Stimulated activated CD4-positive, alpha-beta T cell treated with anti-CD3 and anti-CD28 coated beads, Interleukin-1b, Interleukin-23, amount 100 ng/mL, for 1 hour (primary cell): Measurements from ENCODE around the gene RAB3C.
"Not testable (repeated sequence)": the region's sequence is repeated elsewhere in the genome, so short reads cannot be mapped to it uniquely, and the experiment has no call there.

Source experiments
- DNase-seq, 2 donors: peaks; one replicate each; pipeline ENCODE4 v3.0.0-alpha.2; 2020; ENCODE audit warnings: low read depth in 2 of 2

RAB3C gene

DNA sequence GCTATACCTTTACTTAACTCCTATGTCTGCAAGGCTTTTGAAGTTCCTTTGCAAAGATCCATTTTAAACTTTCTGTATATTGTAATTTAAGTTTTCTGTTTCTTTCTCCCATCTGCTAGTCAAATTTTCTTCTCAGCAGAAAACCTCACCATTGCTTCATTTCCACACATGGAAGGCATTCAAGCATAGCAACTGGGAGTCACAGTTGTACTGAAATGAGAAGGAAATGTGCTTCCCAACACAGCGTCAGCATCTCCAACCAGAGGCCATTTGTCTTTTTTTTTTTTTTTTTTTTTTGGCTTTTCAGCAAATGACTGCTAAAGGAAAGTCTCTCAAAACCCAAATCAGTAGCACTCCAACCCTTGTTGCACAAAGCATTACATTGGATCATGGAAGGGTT, 92.5 kb downstream of the RAB3C start:
- DNase-seq: no peak

DNA sequence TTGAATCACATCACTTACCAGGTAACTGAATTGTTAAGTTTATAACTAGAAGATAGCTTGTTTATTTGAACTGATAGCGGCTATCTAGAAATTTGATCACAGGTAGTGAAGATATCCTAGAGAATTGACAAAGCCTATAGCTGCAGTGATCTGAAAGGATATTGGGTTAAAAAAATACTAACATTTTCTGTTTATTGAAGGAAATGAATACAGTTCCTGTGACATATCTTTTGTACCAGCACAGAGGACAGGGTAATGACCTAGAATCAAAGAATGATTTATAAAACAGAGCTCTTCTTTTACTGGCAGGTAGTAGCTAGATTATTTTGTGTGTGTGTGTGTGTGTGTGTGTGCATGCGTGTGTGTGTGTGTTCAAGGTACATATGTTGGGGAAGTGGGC, 94.8 kb downstream of the RAB3C start:
- DNase-seq: no peak

- no peak for DNase-seq
Measured at GRCh38 chr5:58680503-58680902, 97.6 kb downstream of the RAB3C start.

- no peak for DNase-seq
Measured at GRCh38 chr5:58681943-58682342, 99.1 kb downstream of the RAB3C start.

GRCh38 chr5:58683567-58683966, 100.7 kb downstream of the RAB3C start:
- DNase-seq: no peak

GRCh38 chr5:58687079-58687478, 104.2 kb downstream of the RAB3C start:
- no peak for DNase-seq

DNA sequence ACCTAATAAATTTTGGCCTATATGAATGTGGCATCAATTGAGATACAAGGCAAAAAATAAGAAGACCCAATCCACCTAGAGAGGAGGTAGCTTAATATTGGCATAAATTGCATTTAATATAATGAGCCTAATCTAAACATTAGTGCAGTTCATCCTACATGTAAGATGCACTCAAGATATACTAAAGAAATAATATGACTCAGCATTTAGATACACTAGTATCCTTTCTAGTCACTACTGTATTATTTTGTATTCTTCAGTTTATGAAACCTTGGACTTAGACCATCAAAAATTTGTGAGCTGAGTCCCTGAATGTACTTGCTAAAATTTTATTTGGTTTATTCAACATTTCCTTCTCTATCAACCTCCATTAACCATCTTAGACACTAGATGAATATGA, 104.7 kb downstream of the RAB3C start:
- no peak for DNase-seq

- DNase-seq: not testable (repeated sequence)
Measured at GRCh38 chr5:58699088-58699761, 116.3 kb downstream of the RAB3C start.

GRCh38 chr5:58699762-58700118, 116.9 kb downstream of the RAB3C start:
- no peak for DNase-seq

GRCh38 chr5:58703925-58704555, 121.2 kb downstream of the RAB3C start:
- no peak for DNase-seq

DNA sequence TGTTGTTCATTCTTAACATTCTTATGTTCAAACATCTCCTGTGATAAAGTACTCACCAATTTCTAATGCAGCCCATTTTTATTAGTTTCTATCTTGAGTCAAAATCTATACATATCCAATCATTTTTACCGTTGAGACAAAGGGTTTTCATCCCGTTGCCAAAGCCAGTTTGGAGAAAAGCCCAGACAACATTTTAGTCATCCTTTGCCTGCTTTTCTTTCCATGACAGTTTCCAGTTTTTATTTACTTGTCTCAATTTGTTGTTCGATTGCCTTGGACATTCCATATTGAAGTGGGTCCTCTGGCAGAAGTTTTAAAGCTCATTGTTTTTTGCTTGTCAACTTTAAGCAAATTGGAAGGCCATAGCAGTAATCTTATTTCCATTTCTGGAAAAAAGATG, 123.9 kb downstream of the RAB3C start:
- no peak for DNase-seq

DNA sequence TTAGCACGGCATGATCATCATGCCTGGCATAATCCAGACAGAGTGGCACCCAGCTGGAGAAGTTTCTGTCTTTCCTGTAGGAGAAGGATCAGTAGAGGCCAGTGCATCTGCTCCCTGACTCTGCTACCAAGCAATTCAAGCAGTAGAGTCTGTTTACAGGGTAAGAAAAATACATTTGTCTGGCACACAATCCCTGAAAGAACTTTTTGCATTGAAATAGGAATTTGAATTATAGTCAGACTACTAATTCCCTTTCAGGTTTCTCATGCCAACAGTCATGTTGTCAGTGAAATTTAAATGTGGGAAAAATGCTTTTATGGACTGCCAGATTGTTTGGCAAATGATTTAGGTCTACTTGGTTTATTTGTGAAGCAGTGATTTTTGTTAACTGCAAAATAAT, 125.6 kb downstream of the RAB3C start:
- no peak for DNase-seq

DNA sequence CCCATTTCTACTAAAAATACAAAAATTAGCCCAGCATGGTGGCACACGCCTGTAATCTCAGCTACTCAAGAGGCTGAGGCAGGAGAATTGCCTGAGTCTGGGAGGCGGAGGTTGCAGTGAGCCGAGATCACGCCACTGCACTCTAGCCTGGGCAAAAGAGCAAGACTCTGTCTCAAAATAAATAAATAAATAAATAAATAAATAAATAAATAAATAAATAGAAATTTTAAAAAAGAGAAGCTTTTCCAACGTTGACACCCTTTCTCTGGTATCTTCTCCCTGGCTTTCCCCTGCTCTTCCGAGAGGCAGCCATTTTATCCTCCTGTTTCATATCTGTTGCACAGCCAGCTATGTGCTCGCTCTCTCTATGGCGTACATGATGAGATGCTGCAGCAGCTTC, 127.5 kb downstream of the RAB3C start:
- not testable (repeated sequence) for DNase-seq

DNA sequence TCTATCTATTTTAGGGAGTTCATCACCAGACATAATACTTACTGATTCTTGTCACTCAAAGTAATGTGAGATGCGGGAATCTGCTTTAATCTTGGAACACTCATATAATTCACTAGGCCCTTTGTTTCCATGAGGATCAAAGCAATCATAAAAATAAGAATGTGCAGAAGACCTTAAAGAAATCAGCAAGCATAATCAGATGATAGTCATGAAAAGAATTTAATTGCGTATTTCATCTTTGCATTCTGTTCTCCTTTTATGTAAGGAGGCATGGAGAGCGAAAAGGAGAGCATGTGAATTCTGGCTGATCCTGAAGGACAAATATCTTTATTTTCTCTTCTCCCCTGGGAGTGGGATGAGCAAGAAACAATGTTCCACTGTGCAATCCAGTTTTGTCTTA, 128.0 kb downstream of the RAB3C start:
- DNase-seq: no peak

GRCh38 chr5:58711965-58712364, 129.1 kb downstream of the RAB3C start:
- no peak for DNase-seq

GRCh38 chr5:58714046-58714445, 131.2 kb downstream of the RAB3C start:
- DNase-seq: no peak

- DNase-seq: no peak
Measured at GRCh38 chr5:58715997-58716656, 133.3 kb downstream of the RAB3C start.

DNA sequence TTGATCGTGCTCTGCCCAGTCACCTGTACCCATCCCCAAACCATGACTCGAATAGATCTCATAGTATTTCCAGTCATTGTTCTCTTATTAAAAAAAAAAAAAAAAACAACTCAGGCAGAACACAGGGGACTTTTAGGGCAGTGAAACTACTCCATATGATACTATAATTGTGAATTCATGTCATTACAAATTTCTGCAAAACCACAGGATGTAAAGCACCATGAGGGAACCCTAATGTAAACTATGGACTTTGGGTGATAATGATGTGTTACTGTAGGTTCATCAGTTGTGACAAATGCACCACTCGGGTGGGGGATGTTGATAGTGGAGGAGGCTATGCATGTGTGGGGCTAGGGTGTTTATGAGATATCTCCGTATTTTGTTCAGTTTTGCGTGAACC, 133.8 kb downstream of the RAB3C start:
- DNase-seq: no peak

DNA sequence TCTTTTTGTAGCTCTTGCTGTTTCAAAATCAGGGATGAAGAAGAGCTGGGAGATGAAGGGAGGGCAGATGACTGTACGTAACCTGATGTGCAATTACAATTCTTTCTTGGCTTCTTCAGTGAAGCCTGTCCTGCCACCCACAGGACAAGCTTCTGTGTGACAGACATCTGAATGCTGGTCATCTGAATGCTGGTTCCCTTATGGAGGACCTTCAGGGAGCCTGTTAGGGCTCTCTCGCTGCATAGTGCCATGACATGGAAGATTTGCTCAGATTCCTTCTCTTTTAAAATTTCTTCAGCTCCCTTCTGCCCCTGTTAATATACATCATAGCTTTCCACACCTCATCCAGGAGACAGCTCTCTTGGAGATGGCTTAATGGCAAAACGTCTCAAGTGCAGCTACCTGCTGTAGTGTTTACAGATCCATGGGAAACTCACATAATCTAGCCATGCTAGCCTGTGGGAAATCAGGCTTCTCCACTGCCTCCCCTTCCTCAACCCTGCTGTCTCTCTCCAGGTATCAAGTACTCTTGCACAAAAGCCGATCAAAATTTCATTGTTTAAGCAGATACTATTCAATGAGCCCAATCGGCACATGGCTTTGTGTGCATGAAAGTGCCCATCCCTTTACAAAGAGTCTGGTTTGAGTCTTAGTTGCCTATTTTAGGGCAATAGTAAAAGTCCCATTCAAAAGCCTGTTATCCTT, 134.6 kb downstream of the RAB3C start:
- DNase-seq: no peak

- DNase-seq: no peak
Measured at GRCh38 chr5:58718269-58718978, 135.5 kb downstream of the RAB3C start.

- no peak for DNase-seq
Measured at GRCh38 chr5:58722160-58722559, 139.3 kb downstream of the RAB3C start.

DNA sequence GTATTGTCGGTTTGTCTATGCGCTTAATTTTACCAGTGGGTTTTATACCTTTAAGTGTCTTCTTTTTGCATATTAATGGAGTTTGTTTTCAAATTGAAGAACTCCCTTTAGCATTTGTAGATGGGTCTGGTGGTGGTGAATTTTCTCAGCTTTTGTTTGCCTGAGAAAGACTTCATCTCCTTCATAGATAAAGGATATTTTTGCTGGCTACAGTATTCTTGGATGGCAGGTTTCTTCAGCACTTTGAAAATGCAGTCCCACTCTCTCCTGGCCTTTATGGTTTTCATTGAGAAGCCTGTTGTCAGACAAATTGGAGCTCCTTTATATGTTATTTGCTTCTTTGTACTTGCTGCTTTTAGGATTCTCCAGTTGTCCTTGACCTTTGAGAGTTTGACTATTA, 142.1 kb downstream of the RAB3C start:
- DNase-seq: no peak
